Measurements from ENCODE around the gene WBP11.

WBP11 gene

DNA sequence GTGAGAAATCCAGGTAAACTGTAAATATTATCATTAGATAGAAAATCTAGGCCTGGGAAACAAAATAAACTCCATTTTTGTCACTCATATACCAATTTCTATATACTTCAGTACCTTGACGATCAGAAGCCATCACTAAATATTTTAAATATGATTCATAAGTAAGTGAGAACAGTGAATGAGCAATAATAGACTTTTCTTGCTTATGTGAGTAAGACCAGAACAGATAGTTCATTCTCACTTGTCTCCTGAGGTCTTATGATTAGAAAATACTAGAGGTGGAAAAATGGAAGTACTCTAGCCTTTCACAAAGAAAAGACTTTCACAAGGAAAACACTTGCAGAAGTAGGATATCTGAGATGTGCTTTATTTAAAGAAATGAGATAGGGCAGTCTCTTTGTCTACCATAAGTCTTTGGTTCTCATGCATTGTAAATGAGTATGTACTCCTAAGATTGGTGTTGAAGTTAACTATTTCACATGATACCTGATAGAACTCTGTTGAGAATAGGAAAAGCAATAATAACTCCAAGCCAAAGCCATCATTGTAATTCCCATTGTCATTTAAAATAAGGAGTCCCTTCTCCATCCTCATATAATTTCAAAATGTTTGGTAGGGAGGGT, 20.8 kb upstream of the WBP11 start:
- peak; percentile 52 for DNase-seq (ENCODE audit: low spot score)

DNA sequence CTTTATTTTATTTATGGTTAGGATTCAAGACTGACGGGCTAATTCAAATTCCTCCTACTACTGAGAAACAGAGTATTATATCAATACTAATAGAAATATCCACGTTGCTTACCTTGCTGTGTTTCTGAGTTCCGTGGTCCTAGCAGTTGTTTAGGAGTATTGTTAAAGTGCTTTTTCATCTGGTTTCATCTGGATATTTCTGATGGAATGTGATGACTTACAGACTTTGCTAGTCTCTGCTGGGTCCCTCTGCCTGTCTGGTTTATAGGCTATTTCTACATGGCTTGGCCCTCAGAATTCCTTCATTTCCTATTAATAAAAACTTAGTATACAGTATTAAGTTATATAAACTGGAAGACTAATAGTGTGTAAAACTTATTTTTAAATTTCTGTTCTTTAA, 10.7 kb upstream of the WBP11 start, which contains the start of gene SMCO3:
Gene SMCO3, minus strand, starts transcription at position 169 of the 400 bp plus-strand sequence. CDS start 7,502 bp downstream, outside the sequence.
- no peak for DNase-seq (ENCODE audit: low spot score)

DNA sequence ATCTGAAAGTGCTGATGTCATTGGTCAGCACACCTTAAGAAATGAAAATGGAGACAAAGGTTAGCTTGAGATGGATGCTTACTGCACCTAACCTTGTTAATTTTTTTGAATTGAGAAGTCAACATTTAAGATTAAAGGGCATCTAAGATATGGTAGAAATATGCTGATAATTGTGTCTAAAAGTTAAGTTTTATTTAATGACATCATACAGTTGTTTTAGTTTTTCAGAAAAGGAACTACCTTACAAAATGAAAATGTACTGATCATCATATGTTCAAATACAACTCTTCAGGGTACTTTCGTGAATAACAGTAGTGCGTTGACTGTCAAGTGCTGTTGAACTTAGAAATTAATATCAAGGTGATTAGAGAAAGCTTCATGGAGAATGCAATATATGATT, 8.2 kb upstream of the WBP11 start:
- no peak for DNase-seq (ENCODE audit: low spot score)

DNA sequence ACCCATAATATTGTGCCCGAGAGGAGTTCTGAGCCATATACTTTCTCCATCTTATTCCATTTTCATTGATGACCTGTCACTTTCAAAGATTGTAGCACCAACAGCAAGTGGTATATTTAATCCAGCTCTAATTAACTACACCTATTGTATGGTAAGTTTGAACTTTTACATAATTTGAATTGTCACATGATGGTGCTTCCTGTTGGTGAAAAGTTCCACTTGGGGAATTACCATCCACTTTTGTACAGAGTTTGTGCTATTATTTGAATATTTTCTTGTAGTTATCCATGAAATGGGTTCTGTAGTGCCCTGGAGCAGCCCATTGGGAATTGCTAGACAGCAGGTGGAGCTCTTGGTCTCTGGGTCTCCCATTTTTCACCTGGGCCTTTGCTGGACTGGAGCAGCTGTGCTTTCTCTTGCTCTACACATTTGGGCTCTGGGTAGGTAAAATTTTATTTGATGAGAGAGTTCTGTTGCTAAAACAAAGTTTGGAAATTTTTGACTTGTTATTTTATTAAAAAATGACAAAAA, 7.7 kb upstream of the WBP11 start:
- DNase-seq (ENCODE audit: low spot score) = peak; percentile 27

DNA sequence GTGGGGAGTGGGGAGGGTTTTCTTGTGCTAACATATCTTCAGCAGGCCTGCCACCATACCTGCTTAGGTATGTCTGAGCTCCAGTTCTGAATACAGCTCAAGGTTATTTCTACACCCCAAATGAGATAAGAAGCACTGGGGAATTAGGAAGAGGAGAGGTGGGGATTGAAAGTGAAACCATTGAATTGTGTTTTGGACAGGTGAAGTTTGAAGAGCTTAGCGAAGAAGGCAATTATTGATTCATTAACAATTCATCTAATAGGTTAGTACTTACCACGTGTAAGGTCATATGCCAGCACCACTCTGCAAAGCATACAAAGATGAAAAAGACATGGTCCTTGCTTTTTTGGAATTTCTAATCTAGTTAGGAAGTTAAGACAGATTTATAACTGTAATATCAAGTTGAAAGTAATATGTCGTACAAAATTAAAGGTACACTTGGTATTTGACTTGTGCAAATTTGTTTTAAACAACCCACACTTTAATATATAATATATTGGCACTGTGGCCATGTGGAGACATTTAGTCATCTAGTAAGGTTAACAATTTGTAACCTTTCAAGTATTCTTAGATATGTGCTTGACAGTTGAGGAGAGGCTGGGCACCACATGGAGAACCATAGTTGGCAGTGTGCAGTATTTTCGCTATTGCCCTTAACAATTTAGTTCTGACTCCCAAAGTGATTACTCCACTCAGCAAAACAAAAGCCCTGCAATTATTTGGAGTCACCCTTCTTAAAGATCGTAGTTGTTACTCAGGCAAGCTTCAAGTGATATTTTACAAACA, 7.1 kb upstream of the WBP11 start:
- DNase-seq (ENCODE audit: low spot score) = no peak

DNA sequence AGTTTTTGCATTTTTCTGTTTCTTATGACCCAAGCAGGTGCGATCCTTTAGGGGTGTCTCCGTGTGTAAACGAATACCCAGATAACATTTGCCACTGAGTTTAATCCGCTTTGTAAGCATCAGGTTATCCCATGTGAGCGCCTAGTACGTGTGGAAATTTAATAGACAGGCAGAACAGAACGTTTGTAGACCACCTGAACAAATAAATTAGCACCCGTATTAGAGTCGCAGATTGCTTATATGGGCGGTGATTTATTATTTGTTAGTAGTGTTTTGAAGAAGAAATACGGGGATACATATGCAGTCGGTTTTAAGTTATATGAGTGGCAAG, 517 bp upstream of the WBP11 start:
- DNase-seq (ENCODE audit: low spot score) = no peak

DNA sequence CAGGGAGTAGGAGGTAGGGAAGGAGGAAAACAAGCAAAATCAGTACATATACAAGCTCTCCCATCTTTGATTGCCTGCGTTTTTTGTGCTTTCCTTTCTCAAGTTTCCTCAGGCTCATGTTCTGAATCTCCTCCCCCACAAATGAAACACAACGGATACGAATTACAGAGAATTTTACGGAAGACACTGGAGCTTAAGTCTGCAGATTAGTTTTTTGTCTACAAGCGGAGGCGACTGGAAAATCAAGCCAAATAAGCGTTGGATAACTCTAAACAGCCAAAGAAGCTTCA, 612 bp downstream of the WBP11 start:
- no peak for DNase-seq (ENCODE audit: low spot score)

DNA sequence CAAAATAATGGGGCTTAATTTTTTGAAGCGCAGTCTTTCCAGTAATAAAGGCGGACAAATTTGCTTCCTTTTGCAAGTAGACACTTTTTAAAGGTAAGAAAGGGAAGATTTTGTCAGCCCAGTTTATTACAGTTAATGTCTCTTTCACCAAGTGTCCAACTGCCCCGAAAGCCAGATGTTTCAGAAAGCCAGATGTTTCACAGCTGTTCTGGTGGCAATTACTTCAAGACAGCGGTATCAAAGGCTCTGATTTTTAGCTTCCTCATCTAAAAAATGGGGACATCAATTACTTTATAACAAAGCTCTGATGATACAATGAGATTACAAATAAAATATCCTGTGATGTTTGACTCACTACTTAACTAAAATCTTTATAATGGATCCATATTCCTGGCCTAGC, 1.0 kb downstream of the WBP11 start:
- DNase-seq (ENCODE audit: low spot score) = no peak

DNA sequence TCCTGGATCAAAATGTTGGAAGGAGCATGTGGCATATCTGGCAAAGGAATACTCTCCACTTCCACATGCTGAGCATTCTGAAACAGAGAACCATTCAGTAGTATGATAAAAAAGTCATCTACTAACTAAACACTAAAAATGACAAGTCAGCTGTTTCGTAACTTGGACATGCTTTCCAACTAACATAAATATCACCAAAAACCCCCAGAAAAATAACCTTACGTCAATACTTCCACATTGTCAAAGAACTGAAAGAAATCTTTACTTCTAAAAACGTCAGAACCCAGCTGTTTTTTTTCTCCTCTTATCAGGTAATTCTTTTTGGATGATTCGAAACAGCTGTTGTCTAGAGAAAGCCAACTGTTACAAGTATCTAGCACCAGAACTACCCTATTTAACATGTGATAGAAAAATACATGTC, 8.2 kb downstream of the WBP11 start:
- DNase-seq (ENCODE audit: low spot score) = no peak

DNA sequence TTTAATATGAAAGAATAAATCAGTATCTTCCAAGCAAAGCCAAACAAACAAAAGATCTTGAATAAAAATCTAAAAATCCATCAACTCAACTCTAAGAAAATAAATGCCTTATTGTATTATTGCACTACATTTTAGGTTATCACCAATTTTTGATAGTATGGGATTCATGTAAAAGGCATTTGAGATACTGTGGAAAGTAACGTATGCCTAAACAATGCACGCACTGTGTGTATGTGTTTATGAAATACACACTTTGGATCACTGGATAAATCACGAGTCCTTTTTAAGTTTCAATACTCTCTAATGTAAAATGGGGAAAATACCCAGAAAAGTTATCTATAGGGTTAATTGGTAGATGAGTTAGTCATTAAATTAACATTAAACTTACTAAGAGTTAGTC, 17.7 kb downstream of the WBP11 start:
- no peak for DNase-seq (ENCODE audit: low spot score)

DNA sequence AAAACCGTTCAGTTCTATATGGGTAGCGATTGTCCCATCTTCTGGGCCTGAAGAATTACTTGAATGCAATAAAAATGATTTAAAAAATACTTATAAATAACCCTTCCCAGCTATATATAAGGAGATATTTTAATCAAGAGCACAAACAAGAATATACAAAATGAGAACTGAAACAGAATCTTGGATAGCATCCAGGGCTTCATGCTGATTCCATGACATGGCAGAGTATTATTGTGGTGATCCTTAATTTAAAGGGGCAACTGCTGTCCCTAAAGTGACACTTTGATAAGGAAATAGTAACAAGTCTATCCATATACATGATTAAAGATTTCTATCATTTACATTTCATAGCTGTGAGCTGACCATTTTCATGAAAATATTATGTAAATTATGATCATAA, 18.8 kb downstream of the WBP11 start:
- no peak for DNase-seq (ENCODE audit: low spot score)

DNA sequence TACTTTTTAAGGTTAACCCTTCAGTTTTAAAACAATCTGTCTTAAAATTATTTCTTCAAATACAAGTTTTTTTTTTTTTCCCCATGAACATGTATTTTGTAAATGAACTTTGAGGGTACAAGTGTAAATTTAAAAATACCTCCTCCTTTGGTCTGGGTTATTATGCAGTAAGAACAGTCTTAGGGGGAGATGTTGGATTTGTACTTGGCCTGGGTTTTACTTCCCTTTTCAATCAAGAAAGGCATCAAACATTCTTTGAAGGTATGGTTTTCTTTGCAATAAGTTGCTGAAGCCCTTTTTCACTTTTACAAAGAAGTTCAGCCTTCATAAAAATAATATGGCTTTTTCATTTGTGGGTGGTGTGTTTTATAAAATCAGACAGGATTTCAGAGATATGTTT, 20.5 kb downstream of the WBP11 start:
- no peak for DNase-seq (ENCODE audit: low spot score)

DNA sequence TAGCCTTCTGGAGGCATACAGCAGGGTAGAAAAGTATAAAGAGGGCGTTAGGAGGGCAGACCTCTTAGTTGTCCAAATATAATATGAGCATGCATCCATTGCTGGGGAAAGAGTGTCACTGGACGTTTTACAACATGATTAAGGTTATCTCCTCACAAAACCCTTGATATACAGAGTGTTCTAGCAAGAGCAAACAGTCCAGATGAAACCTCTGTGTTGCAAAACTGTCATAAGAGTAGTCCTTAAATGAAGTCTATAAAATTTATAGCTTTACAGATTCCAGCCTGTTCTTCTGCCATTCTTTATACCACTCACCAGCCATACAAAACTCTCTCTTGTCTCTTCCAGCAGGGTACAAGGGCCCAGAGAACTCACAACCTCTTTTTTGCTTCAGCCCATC, 21.7 kb downstream of the WBP11 start:
- no peak for DNase-seq (ENCODE audit: low spot score)

DNA sequence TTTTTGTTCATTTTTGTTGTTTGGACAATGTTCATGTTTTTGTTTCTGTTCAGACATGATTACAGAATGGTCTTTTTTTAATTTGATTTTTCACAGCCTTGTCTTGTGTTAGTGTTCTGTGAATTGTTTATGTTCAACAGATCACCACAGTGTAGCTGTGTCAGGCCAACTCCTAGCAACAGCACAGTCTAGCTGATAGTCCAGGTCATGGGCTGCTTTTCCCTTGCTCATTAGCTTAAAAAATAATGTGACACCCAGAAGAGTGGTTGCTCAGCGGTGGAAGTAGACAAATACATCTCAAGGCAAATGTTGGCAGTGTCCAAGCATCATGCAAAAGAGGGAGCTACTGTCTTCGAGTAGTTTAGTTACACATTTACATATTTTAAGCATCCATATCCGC, 22.4 kb downstream of the WBP11 start:
- no peak for DNase-seq (ENCODE audit: low spot score)

DNA sequence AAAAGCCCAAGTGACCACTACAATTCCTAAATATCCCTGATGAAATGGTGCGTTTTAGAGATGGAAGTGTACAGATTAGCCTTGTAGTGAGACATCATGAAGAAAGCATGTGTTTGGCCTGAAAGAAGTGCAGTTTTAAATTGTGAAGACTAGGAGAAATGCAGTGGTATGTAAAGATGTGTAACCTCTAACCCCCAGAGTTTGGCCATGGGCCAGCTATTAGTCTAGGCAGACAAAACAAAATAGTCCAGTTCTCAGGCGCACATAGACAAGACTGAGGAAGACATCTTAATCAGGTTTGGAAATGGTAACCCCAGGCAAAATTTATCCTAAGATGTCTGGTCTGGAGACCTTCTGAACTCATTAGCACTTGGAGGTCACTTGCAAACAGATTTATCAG, 23.4 kb downstream of the WBP11 start:
- DNase-seq (ENCODE audit: low spot score) = no peak

DNA sequence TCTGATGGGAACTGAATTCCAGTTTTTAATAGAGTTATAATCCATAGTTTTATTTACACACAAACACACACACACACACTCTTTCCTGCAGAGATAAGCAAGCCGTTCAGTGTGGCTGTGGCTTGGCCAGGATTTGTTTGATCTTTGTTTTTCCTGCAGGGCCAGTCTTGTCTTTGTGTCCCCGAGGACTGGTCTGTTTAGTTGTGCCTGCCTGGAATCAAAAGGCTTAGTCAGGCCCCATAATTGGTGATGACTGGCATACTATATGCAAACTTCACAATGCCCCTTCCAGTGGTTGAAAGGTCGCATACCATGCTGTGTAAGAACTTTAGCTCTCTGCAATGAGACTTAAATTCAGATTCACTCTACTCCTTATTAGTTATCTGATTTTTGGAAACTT, 26.0 kb downstream of the WBP11 start:
- peak; percentile 23 for DNase-seq (ENCODE audit: low spot score)

DNA sequence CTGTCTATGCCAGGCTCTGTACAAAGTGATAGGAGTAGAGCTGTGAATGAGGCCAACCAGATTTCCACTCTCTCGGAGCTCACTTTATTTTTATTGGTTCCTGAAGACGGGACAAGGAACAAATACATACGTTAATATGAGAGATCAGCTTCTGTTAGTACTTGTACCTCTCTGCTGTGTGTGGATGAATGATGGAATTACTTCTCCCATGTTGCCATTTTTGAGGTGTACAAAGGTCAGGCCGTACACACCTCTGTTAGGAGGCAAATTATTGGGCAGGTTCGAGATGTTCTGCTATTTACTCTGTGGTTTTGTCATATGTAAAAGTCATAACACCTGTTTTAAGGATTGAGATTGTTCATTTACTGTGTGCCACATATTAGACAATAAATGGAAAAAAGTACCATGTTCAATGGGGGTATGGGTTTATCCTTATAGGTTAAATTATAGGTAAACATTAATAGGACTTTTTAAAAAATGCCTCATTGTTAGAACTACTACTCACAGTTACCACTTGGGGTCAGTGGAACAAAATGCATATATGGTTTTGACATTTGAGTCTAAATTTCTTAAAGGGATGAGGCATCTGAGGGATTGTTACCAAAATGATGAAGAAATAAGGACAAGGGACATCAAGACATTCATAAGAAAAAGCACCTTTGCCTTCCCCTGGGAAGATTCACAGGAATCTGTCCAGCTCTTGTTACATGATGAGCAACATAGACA, 26.9 kb downstream of the WBP11 start:
- peak; percentile 28 for DNase-seq (ENCODE audit: low spot score)

DNA sequence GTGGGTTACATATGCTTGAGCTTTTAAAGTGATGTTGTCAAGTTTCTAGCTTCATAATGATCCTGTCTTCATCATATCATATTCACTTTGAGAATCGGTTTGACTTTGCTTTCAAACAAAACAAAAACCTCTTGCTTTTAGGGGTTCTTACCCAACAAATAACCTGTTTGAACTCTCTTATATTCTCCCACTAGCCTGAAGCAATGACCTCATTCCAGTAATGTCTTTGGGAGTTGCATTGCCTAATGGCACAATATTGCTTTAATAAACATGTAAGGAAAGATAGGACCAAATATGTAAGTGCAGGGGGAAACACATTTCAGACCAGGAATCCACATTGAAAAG, 27.7 kb downstream of the WBP11 start:
- no peak for DNase-seq (ENCODE audit: low spot score)

DNA sequence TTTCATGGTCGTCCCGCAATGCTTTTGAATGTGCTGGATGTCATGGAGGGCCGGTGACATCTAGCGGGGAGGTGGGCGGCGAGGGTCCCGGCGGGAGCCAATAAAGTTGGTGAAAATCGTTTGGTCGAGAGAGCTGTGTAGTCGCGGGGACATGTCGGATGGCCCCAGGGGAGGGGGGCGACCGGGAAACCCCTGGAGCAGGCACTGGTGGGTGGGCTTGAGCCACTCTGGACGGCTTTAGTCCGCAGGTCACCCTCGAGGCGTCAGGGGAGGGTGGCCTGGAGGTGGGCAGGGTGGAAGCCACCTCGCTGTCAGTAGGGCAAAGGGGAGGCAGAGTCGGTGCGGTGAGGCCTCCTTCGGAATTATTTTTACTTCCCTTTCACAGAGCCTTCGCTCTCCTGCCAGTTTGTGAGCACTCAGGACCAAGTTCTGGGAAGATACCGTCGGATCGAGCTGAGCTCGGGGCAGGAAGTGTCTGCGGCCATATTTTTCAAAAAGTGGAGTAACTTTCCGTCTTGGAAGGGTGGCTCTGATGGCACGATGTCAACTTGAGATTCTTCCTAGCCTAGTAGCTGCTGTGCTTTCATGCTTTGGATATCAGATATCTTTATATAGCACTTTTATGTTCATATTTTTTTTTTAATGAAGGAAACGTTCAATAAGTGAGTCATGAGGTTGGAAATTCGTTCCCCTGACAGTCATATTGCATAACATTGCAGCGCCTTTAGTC, 28.2 kb downstream of the WBP11 start:
- peak; percentile 24 for DNase-seq (ENCODE audit: low spot score)

DNA sequence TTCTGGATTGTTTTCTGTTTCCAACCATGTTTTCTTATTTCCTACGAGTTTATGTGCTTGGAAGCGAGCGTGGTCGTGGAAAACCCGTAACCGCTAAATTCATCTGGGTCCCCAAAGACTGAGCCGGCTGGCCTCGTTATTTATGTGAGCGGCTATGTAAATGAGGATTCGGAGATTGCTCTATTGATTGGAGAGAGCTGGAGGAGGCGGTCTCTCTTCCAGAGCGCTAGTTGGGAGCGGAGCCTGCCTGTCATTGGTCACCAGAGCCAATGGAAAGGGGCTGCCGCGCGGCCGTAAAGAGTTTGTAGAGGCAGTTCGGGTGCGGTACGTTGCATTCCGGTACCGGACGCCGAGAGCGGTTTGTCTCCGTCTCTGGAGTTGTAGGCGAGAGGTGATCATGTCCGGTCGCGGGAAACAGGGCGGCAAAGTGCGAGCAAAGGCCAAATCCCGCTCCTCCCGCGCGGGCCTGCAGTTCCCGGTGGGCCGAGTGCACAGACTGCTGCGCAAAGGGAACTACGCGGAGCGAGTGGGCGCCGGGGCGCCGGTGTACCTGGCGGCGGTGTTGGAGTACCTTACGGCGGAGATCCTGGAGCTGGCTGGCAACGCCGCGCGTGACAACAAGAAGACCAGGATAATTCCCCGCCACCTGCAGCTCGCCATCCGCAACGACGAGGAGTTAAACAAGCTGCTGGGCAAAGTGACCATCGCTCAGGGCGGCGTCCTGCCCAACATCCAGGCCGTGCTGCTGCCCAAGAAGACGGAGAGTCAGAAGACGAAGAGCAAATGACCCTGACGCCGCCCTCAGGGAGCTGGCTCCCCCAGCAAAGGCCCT, 29.0 kb downstream of the WBP11 start:
- no peak for DNase-seq (ENCODE audit: low spot score)

DNA sequence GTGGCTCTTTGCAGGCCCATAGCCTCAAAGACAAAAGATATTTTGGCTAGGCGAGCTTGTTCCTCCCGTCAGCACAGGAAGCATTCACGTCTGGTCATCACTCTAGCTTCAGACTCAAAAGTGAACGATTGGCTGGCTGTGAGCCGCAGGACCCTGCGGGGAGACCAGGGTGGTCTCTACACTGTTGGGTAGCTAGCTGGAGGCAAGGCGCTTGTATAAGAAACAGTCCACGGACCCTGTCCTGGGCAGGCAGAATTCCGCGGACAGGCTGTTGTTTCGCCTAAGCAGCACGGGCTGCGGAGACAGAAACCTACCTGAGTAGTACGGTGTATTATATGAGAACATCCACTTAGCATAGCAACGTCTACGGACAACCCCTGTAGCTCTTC, 29.6 kb downstream of the WBP11 start:
- no peak for DNase-seq (ENCODE audit: low spot score)

DNA sequence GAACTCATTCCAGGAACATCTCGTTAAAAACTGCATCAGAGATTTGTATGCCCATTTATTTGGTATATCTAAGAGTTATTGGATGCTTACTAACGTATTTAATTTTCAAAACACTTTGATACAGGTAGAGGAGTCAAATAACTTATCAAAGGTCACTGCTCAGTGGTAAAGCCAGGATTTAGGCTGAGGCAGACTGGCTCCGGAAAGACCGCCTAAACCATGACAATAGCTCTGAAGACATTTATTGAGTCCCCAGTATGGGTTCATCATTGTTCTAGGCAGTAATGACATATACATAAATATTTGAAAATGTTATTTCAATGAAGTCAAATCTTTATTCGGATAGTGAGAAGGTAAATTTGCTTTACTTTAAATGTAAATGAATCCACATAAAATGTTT, 30.3 kb downstream of the WBP11 start:
- no peak for DNase-seq (ENCODE audit: low spot score)

Measured in RKO (cell line).